ENCODE data around the gene KHDC4.

Gene KHDC4

GRCh38 chr1:155934097-155934935, at the start of gene KHDC4 (continued):
- peak; percentile 48; the same call in 1 of the 2 replicates for TF ChIP-seq ZNF391 (tag by site-specific recombination; IDR thresholded peaks at IDR 0.05; ENCODE audit: borderline replicate concordance, low read depth)
- no peak for TF ChIP-seq ZNF433 (tag by site-specific recombination; IDR thresholded peaks at IDR 0.05; ENCODE audit: low read depth)
- peak; percentile 70 for TF ChIP-seq ZBTB21 (tag by site-specific recombination; IDR thresholded peaks at IDR 0.05)
- no peak for TF ChIP-seq ZNF157 (tag by site-specific recombination; IDR thresholded peaks at IDR 0.05)
- no peak for TF ChIP-seq ZBTB48 (tag by site-specific recombination; IDR thresholded peaks at IDR 0.05)
- no peak for TF ChIP-seq ZNF473 (tag by site-specific recombination; IDR thresholded peaks at IDR 0.05)
- TF ChIP-seq, protein P1, sequence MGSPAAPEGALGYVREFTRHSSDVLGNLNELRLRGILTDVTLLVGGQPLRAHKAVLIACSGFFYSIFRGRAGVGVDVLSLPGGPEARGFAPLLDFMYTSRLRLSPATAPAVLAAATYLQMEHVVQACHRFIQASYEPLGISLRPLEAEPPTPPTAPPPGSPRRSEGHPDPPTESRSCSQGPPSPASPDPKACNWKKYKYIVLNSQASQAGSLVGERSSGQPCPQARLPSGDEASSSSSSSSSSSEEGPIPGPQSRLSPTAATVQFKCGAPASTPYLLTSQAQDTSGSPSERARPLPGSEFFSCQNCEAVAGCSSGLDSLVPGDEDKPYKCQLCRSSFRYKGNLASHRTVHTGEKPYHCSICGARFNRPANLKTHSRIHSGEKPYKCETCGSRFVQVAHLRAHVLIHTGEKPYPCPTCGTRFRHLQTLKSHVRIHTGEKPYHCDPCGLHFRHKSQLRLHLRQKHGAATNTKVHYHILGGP (tag by site-specific recombination; IDR thresholded peaks at IDR 0.05), result no peak
- no peak for TF ChIP-seq ZNF114 (tag by site-specific recombination; IDR thresholded peaks at IDR 0.05)
- TF ChIP-seq, protein P2, sequence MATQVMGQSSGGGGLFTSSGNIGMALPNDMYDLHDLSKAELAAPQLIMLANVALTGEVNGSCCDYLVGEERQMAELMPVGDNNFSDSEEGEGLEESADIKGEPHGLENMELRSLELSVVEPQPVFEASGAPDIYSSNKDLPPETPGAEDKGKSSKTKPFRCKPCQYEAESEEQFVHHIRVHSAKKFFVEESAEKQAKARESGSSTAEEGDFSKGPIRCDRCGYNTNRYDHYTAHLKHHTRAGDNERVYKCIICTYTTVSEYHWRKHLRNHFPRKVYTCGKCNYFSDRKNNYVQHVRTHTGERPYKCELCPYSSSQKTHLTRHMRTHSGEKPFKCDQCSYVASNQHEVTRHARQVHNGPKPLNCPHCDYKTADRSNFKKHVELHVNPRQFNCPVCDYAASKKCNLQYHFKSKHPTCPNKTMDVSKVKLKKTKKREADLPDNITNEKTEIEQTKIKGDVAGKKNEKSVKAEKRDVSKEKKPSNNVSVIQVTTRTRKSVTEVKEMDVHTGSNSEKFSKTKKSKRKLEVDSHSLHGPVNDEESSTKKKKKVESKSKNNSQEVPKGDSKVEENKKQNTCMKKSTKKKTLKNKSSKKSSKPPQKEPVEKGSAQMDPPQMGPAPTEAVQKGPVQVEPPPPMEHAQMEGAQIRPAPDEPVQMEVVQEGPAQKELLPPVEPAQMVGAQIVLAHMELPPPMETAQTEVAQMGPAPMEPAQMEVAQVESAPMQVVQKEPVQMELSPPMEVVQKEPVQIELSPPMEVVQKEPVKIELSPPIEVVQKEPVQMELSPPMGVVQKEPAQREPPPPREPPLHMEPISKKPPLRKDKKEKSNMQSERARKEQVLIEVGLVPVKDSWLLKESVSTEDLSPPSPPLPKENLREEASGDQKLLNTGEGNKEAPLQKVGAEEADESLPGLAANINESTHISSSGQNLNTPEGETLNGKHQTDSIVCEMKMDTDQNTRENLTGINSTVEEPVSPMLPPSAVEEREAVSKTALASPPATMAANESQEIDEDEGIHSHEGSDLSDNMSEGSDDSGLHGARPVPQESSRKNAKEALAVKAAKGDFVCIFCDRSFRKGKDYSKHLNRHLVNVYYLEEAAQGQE (tag by site-specific recombination; IDR thresholded peaks at IDR 0.05), result 0 out of 2 replicates have a peak, but pooled peaks have one; percentile 37
- TF ChIP-seq ZNF449 (tag by site-specific recombination; IDR thresholded peaks at IDR 0.05), result no peak
- TF ChIP-seq PRDM1 (tag by site-specific recombination; IDR thresholded peaks at IDR 0.05), result no peak
- TF ChIP-seq ZFP41 (tag by site-specific recombination; IDR thresholded peaks at IDR 0.05; ENCODE audit: borderline replicate concordance), result no peak
- peak; percentile 35 for TF ChIP-seq WT1 (tag by site-specific recombination; IDR thresholded peaks at IDR 0.05)
- TF ChIP-seq GLIS2 (tag by site-specific recombination; IDR thresholded peaks at IDR 0.05), result peak; percentile 95
- TF ChIP-seq GFI1B (tag by site-specific recombination; IDR thresholded peaks at IDR 0.05), result no peak
- peak; percentile 41; the same call in 1 of the 2 replicates for TF ChIP-seq ZNF660 (tag by site-specific recombination; IDR thresholded peaks at IDR 0.05)
- TF ChIP-seq HOXA7 (CRISPR knock-in tag; IDR thresholded peaks at IDR 0.05; ENCODE audit: borderline replicate concordance), result no peak
- no peak for TF ChIP-seq ZNF148 (tag by site-specific recombination; IDR thresholded peaks at IDR 0.05; ENCODE audit: borderline replicate concordance)
- TF ChIP-seq, protein P3, sequence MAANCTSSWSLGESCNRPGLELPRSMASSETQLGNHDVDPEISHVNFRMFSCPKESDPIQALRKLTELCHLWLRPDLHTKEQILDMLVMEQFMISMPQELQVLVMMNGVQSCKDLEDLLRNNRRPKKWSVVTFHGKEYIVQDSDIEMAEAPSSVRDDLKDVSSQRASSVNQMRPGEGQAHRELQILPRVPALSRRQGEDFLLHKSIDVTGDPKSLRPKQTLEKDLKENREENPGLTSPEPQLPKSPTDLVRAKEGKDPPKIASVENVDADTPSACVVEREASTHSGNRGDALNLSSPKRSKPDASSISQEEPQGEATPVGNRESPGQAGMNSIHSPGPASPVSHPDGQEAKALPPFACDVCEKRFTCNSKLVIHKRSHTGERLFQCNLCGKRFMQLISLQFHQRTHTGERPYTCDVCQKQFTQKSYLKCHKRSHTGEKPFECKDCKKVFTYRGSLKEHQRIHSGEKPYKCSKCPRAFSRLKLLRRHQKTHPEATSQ (tag by site-specific recombination; IDR thresholded peaks at IDR 0.05), result peak; percentile 70; the same call in 1 of the 2 replicates
- peak; percentile 19; the same call in 1 of the 2 replicates for TF ChIP-seq OSR2 (tag by site-specific recombination; IDR thresholded peaks at IDR 0.05)
- peak; percentile 19; the same call in 1 of the 2 replicates for TF ChIP-seq ZFP3 (tag by site-specific recombination; IDR thresholded peaks at IDR 0.05; ENCODE audit: low read depth)
- TF ChIP-seq SCRT2 (tag by site-specific recombination; IDR thresholded peaks at IDR 0.05), result peak; percentile 75
- TF ChIP-seq ZNF561 (tag by site-specific recombination; IDR thresholded peaks at IDR 0.05; ENCODE audit: borderline replicate concordance), result no peak
- TF ChIP-seq KLF1 (tag by site-specific recombination; IDR thresholded peaks at IDR 0.05), result no peak; the same call in none of the 2 replicates
- no peak for TF ChIP-seq ZNF585B (tag by site-specific recombination; IDR thresholded peaks at IDR 0.05)
- TF ChIP-seq, protein P4, sequence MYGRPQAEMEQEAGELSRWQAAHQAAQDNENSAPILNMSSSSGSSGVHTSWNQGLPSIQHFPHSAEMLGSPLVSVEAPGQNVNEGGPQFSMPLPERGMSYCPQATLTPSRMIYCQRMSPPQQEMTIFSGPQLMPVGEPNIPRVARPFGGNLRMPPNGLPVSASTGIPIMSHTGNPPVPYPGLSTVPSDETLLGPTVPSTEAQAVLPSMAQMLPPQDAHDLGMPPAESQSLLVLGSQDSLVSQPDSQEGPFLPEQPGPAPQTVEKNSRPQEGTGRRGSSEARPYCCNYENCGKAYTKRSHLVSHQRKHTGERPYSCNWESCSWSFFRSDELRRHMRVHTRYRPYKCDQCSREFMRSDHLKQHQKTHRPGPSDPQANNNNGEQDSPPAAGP (tag by site-specific recombination; IDR thresholded peaks at IDR 0.05), result peak; percentile 81
- TF ChIP-seq ZNF175 (tag by site-specific recombination; IDR thresholded peaks at IDR 0.05), result no peak
- TF ChIP-seq SCRT1 (tag by site-specific recombination; IDR thresholded peaks at IDR 0.05; ENCODE audit: borderline replicate concordance), result no peak

Data from HEK293 (cell line).